ENCODE results near the gene SPPL3.

DNA sequence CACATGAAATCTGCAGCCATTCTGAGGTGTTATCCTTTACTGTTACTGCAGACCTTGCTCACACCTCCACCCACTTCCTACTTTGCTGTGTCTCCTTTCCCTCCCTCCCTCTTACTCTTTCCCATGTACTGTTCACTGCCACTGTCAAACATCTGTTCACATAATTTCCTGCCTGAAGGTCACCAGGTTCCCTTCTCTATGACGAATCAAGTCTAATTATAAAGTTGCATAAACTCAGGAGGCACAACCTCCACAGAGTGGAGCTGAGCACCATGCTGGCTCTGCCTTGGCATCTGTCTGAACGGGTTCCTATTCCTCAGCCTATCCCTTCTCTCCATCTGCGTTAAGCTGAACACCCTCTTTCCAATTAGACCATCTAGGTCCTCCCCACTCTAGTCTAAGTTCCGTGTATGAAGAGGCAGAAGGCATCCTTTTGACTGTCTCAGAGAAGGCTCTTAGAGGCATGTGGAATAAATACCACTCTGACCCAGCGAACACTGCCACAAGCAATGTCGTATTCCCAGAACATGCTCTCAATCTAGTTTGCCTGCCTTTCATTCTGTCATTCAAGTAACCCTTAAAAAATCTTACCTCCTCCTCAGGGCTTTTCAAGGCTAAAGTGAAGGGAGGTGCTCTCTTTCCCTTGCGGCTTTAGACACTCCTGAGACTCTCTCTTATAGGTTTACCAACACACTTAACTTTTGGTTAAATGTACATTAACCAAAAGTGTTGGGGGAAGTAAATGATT lies 129.8 kb downstream of the SPPL3 start:
- TF ChIP-seq POLR2A (IDR thresholded peaks at IDR 0.05; ENCODE audit: low read length) (no peak), GATA1 (IDR thresholded peaks at IDR 0.05; ENCODE audit: low read depth, low read length) (no peak)

Data from erythroblast (primary cell).